Measurements from ENCODE around the gene EPB42. TPM values are rescaled to one million over a fixed set of nuclear protein-coding genes. Genes with fewer than 3 reads are reported as not detected.

The EPB42 gene
- total RNA-seq, 1 donor from 2014 or later = not detected

DNA sequence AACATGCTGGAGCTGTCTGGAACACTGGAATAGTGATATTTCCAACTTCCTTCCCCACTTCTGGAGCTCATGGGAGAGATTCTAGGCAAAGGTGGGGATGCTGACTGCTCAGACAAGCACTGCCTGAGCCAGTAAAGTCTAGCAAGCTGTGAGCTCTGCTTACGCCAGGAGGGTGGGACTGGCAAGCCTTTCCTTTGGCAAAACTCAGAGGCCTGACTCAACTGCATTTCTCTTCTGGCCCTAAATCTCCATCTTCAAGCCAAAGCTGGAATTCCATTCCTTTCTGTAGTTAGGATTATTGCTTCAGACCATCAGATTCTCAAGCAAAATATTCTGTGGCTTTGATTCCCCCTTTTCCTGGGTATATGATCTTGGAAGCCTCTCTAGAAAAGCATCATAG lies 20.3 kb upstream of the EPB42 start:
- Histone ChIP-seq H3K36me3 (no peaks in the 10 kb centered on the region), H3K4me3 (no peak overlapping the region), H3K9me3 (no peaks in the 10 kb centered on the region), H3K4me1 (peaks cover 0 to 11% of the 10 kb centered on the region in 2 donors), H3K27me3 (no peaks in the 10 kb centered on the region), H3K27ac (peak overlapping the region; percentile 56 to 61)
- intact Hi-C loops (cut with DNase I) = no loop called here
- TF ChIP-seq, protein P1, sequence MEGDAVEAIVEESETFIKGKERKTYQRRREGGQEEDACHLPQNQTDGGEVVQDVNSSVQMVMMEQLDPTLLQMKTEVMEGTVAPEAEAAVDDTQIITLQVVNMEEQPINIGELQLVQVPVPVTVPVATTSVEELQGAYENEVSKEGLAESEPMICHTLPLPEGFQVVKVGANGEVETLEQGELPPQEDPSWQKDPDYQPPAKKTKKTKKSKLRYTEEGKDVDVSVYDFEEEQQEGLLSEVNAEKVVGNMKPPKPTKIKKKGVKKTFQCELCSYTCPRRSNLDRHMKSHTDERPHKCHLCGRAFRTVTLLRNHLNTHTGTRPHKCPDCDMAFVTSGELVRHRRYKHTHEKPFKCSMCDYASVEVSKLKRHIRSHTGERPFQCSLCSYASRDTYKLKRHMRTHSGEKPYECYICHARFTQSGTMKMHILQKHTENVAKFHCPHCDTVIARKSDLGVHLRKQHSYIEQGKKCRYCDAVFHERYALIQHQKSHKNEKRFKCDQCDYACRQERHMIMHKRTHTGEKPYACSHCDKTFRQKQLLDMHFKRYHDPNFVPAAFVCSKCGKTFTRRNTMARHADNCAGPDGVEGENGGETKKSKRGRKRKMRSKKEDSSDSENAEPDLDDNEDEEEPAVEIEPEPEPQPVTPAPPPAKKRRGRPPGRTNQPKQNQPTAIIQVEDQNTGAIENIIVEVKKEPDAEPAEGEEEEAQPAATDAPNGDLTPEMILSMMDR (IDR thresholded peaks at IDR 0.05) = no peak
- peak in 1 of 2 donors; percentile 82 for DNase-seq (ENCODE audit: low spot score in 2 of 2)

DNA sequence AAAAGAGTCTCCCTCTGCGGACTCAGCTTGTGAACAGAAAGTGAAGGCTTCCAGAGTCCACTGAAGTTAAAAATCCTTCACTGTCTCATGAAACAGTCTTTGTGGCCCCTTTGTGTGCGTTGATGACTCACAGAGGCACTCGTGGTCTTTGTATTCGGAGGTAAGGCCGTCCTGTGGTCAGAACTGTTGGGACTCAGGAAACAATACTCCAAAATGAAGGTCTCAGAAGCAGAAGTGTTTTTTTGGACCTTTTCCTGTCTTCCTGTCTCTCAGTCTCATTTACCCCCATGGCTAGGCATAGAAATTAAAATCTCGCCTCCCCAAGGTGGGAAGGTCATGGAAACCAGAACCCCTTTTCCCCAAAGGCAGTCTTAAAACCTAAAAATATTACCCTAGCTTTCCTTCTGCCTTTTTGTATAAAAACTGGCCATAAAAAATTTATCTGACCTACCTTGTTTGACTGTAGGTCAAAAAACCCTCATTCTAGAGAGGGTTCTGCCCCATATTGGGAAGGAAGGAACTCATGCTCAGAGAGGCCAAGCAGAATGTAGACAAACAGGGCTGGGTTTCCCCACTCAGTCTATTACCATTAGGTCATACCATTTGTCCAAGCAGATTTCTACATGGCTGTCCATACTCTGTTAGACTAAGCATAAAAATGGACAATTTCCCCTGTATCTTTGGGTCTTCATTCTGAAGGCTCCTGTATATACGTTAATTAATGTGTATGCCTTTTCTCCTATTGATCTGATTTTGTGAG lies 19.1 kb upstream of the EPB42 start:
- Histone ChIP-seq H3K4me3 (no peak overlapping the region), H3K27me3 (no peaks in the 10 kb centered on the region), H3K27ac (no peak overlapping the region), H3K36me3 (no peaks in the 10 kb centered on the region), H3K9me3 (no peaks in the 10 kb centered on the region), H3K4me1 (peaks cover 0 to 11% of the 10 kb centered on the region in 2 donors)
- intact Hi-C loops (cut with DNase I) = no loop called here
- peak in 1 of 2 donors; percentile 21 for DNase-seq (ENCODE audit: low spot score in 2 of 2)
- TF ChIP-seq, protein P1 (IDR thresholded peaks at IDR 0.05) = no peak

GRCh38 chr15:43238671-43239131 lies 17.9 kb upstream of the EPB42 start:
- Histone ChIP-seq H3K4me1 (peaks cover 0 to 11% of the 10 kb centered on the region in 2 donors), H3K27me3 (no peaks in the 10 kb centered on the region), H3K36me3 (no peaks in the 10 kb centered on the region), H3K9me3 (no peaks in the 10 kb centered on the region), H3K27ac (no peak overlapping the region), H3K4me3 (no peak overlapping the region)
- peak in 1 of 2 donors; percentile 63 for DNase-seq (ENCODE audit: low spot score in 2 of 2)
- TF ChIP-seq, protein P1 (IDR thresholded peaks at IDR 0.05) = no peak
- intact Hi-C loops (cut with DNase I) = no loop called here

DNA sequence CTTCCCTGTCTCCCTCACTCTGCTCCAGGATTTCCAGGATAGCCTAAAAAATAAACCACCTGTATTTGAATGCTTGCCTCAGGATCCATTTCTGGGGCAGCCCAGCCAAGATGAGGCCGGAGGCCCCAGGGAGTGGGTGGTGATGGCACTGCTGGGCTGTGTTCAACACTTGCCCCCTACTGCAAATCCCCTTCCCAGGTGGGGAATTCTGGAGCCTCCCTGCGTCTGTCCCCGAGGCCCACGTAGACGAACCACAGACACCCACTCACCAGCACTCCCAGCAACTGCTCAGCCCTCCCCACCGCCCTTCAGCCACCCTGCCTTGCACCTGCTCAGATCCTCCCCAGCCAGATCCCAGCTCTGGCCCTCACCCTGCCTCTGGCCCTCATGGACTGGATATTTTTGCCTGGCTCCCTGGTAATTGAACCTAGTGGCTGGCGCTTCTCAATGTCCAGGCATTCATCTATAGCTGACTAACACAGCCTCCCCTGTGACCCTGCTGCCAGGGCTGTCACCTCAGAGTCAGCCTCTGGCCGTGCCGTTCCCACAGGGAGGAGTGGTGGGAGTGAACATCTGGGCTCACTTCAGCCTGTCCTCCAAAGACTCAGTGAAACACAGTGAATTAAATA lies 17.1 kb upstream of the EPB42 start:
- TF ChIP-seq, protein P1 (IDR thresholded peaks at IDR 0.05) = no peak
- Histone ChIP-seq H3K4me3 (no peak overlapping the region), H3K36me3 (no peaks in the 10 kb centered on the region), H3K9me3 (no peaks in the 10 kb centered on the region), H3K27ac (no peak overlapping the region), H3K4me1 (peaks cover 0 to 11% of the 10 kb centered on the region in 2 donors), H3K27me3 (no peaks in the 10 kb centered on the region)
- intact Hi-C loops (cut with DNase I) = no loop called here
- no peak for DNase-seq (ENCODE audit: low spot score in 2 of 2)

- TF ChIP-seq, protein P1 (IDR thresholded peaks at IDR 0.05) = no peak
- Histone ChIP-seq H3K27ac (no peak overlapping the region), H3K9me3 (no peaks in the 10 kb centered on the region), H3K27me3 (no peaks in the 10 kb centered on the region), H3K36me3 (no peaks in the 10 kb centered on the region), H3K4me1 (peaks cover 0 to under 1% of the 10 kb centered on the region in 2 donors), H3K4me3 (no peak overlapping the region)
- DNase-seq (ENCODE audit: low spot score in 2 of 2) = no peak
- intact Hi-C loops (cut with DNase I) = no loop called here
Observed at GRCh38 chr15:43235536-43235935, 14.7 kb upstream of the EPB42 start.

Measured in ascending aorta (tissue), 2 donors.